GDM1 (cell line): ENCODE results near the gene RAC2.

ENCODE experiments used
- DNase-seq: peaks from one replicate; lab custom pipeline; 2025; lab: John Stamatoyannopoulos, UW

RAC2 gene

GRCh38 chr22:37221424-37222333, 22.4 kb downstream of the RAC2 start:
- DNase-seq: no peak

- no peak for DNase-seq
Observed at GRCh38 chr22:37220543-37220981, 23.5 kb downstream of the RAC2 start.

GRCh38 chr22:37219533-37219932, 24.5 kb downstream of the RAC2 start:
- no peak for DNase-seq

GRCh38 chr22:37218771-37219411, 25.2 kb downstream of the RAC2 start:
- DNase-seq: peak; percentile 49

GRCh38 chr22:37218399-37218770, 25.7 kb downstream of the RAC2 start:
- no peak for DNase-seq

- no peak for DNase-seq
Observed at GRCh38 chr22:37215890-37216289, 28.2 kb downstream of the RAC2 start.

- DNase-seq: no peak
Observed at GRCh38 chr22:37214731-37215030, 29.4 kb downstream of the RAC2 start.

GRCh38 chr22:37213941-37214730, 29.9 kb downstream of the RAC2 start:
- no peak for DNase-seq

- no peak for DNase-seq
Observed at GRCh38 chr22:37213218-37213855, 30.7 kb downstream of the RAC2 start.

GRCh38 chr22:37212174-37212906, 31.7 kb downstream of the RAC2 start, which contains the start of gene SSTR3:
Gene SSTR3 (minus strand): TSS chr22:37212477. CDS start chr22:37207803, 4,674 bp downstream.
- DNase-seq: no peak

GRCh38 chr22:37211866-37212173, 32.2 kb downstream of the RAC2 start:
- DNase-seq: no peak

GRCh38 chr22:37211075-37211865, 32.8 kb downstream of the RAC2 start:
- no peak for DNase-seq

GRCh38 chr22:37210041-37210803, 33.8 kb downstream of the RAC2 start:
- no peak for DNase-seq

GRCh38 chr22:37209140-37209845, 34.8 kb downstream of the RAC2 start:
- no peak for DNase-seq

GRCh38 chr22:37208401-37209139, 35.5 kb downstream of the RAC2 start:
- DNase-seq: no peak

- DNase-seq: no peak
Observed at GRCh38 chr22:37207981-37208380, 36.1 kb downstream of the RAC2 start.

- no peak for DNase-seq
Observed at GRCh38 chr22:37206841-37207821, 36.9 kb downstream of the RAC2 start.
